Measurements from ENCODE around the gene RAB3IP.

The RAB3IP gene, protein sequence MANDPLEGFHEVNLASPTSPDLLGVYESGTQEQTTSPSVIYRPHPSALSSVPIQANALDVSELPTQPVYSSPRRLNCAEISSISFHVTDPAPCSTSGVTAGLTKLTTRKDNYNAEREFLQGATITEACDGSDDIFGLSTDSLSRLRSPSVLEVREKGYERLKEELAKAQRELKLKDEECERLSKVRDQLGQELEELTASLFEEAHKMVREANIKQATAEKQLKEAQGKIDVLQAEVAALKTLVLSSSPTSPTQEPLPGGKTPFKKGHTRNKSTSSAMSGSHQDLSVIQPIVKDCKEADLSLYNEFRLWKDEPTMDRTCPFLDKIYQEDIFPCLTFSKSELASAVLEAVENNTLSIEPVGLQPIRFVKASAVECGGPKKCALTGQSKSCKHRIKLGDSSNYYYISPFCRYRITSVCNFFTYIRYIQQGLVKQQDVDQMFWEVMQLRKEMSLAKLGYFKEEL

DNA sequence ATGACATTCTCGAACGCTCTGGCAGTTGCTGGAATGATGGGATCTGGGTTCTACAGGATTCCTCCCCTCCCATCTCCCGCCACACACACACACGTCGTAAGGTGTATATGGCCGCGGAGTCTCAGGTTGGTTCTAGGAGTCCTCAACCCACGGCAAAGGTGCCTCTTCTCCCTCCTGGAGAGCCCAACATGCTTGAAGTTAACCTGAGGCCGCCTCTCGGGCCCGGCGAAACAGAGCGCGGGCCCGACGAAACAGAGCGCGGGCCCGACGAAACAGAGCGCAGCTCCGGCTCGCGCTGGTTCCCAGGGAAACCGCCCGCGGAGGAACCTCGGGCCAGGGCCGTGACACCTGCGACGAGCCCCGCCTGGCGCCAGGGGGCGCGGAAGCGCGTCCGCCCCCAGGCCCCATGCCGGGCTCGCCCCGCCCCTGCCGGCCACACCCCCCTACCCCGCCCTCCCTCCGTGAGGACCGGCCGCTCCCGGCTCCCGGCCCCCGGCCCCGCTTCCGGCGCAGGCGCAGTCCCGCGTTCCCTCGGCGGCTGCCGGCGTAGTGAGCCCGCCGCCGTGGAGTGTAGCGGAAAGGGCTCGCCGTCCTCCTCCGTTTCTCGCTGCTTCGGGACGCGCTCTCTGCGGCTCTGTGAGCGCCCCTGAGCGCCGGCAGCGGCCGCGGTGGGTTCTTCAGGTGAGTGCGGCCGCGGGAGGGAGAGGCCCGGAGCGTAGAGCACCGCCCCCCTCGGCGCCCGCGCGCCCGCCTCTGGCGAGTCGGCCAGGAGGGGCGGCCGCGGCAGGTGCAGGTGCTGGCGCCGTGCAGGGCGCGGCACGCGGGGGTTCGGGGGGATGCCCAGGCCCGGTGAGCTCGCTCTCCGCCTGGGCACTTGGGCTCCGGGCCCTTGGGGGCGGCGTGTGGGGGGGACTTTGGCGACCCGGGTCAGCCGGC, at the start of gene RAB3IP:
RAB3IP (plus strand) TSS at position 510 of the 936 bp plus-strand sequence. CDS start 16,549 bp downstream, outside the sequence.
- TF ChIP-seq, protein P1, sequence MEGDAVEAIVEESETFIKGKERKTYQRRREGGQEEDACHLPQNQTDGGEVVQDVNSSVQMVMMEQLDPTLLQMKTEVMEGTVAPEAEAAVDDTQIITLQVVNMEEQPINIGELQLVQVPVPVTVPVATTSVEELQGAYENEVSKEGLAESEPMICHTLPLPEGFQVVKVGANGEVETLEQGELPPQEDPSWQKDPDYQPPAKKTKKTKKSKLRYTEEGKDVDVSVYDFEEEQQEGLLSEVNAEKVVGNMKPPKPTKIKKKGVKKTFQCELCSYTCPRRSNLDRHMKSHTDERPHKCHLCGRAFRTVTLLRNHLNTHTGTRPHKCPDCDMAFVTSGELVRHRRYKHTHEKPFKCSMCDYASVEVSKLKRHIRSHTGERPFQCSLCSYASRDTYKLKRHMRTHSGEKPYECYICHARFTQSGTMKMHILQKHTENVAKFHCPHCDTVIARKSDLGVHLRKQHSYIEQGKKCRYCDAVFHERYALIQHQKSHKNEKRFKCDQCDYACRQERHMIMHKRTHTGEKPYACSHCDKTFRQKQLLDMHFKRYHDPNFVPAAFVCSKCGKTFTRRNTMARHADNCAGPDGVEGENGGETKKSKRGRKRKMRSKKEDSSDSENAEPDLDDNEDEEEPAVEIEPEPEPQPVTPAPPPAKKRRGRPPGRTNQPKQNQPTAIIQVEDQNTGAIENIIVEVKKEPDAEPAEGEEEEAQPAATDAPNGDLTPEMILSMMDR (IDR thresholded peaks at IDR 0.05; ENCODE audit: low read depth, low read length), result peak; percentile 34
- DNase-seq (ENCODE audit: extremely low read depth, low read depth), result peak; percentile 16

DNA sequence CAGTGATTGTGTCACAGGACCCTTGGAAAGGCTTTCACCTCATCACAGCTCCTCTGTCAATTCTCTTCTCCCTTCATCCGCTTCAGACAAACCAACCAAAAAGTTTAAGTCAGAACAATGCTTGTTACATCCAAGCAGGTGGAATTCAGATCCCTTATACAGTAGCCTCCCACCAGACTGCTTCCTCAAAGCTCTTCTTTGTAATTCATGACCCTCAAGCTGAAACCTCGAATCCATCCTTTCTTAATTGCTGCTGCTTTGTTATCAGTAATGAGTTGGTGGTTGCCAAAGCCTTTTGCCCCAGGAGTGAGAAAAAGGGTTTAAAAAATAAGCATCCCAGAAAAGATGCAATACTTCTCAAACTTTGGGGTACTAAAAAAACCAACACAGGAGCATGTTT, 49.0 kb upstream of the RAB3IP start:
- TF ChIP-seq, protein P1 (IDR thresholded peaks at IDR 0.05; ENCODE audit: low read depth, low read length), result no peak
- no peak for DNase-seq (ENCODE audit: extremely low read depth, low read depth)

DNA sequence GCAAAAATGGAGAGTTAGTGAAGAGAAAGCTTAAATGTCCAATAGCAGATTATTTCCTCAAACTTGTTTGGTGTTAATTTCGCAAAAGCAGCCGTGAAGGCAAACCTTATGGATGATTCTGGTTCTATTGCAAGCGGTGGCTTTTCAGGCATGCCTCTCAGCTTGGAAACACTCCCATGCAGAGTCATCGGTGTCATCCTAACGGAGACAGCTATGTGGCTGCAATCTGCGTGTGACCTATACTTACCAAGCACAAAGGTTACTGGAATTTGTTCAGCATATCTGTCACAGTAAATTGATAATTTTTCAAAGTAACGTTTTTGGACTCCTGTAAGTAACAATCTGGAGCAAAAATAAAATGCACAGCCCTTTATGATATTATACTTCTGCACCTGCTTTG, 44.5 kb upstream of the RAB3IP start:
- TF ChIP-seq, protein P1 (IDR thresholded peaks at IDR 0.05; ENCODE audit: low read depth, low read length), result no peak
- DNase-seq (ENCODE audit: extremely low read depth, low read depth), result no peak

DNA sequence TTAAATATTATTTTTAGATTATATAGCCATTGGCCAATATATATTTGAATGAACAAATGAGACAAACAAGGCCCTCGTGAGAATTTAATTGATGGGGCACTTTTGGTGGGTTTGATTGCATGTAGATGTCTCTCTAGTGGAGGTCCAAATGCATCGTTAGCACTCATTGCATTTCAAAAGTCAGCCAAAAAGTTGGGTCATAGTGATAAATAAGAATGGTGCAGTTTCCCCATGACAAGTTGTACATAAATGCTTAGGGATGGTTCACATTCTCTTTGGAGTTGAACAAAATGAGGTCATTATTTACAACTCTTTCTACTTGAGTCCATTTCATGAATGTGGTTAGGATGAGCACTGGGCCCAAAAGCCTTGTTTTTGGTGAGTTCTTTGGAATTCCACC, 40.6 kb upstream of the RAB3IP start:
- no peak for DNase-seq (ENCODE audit: extremely low read depth, low read depth)
- TF ChIP-seq, protein P1 (IDR thresholded peaks at IDR 0.05; ENCODE audit: low read depth, low read length), result no peak

DNA sequence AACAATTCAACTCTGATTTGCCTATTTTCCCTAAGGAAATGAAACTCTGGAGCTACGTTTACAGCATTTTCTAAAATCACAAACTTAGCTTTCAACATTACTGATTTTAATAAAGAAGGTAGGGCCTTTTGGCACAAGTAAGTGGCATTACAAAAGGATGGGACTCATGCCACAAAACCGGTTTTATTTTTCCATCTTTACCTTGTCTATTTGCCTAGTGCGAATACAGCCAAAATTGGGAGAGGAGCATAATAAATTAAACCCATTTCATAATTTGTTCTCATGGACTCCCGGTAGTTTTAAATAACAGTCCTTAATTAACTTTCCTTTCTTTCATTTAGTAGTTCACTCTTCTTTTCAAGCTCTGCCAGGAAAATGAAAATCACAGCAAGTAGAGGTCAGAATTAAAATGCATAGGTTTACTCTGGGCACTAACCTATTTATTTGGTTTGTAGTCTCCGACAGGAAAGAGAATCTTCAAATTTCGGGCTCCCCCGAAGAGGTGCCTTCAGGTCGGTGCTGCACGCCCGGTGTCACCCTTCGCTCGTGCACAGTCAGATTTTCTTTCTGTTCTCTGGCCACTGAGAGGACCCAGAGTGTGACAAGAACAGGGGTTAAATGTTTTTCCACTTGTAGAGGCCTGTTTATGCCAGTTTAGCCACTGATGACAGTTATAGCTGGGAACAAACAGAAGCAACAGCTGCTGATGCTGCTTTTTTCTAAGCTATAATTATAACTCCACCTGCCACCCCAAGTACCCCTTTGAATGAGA, 39.7 kb upstream of the RAB3IP start, which contains the start of gene BEST3:
BEST3 (minus strand) TSS at position 535 of the 772 bp plus-strand sequence. CDS start 1,505 bp downstream, outside the sequence.
- no peak for DNase-seq (ENCODE audit: extremely low read depth, low read depth)

DNA sequence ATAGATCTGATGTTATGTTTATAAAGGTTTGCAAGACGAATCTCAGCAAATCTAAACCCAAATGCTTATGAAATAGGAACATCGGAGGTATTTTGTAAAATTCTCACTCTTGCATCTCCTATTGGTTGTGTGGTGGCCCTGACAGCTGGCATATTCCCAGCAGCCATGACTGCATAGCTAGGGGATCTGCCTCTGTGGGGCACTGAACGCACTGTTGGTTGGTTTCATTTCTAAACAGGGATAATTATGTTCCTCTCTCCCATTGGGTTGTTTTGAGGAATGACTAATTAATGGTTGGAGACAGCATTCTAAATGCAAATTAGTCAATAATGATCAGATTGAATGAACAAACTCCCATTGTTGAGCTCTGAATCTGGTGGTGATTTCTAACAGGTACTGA, 36.8 kb upstream of the RAB3IP start:
- DNase-seq (ENCODE audit: extremely low read depth, low read depth), result no peak
- TF ChIP-seq, protein P1 (IDR thresholded peaks at IDR 0.05; ENCODE audit: low read depth, low read length), result no peak

More for the DNA sequence above, 39.7 kb upstream of the RAB3IP start, which contains the start of gene BEST3:
- TF ChIP-seq, protein P1 (IDR thresholded peaks at IDR 0.05; ENCODE audit: low read depth, low read length), result no peak
